Central memory CD4-positive, alpha-beta T cell (primary cell): ENCODE results near the gene IFI27L1.

Source experiments
- DNase-seq: peaks from one replicate; pipeline ENCODE4 v3.0.0; 2022
- total RNA-seq, 3 experiments: gene quantifications; one replicate each; lab custom pipeline; 2026; lab: John Stamatoyannopoulos, UW

The IFI27L1 gene
- total RNA-seq = 3.4 to 5.6 (median 3.5) reads per million in 3 experiments

GRCh38 chr14:94080621-94081385, at the start of gene IFI27L1, which contains the start of gene DDX24:
Gene IFI27L1 (plus strand): TSS chr14:94081310. CDS start chr14:94096938, 15,628 bp downstream.
Gene DDX24 (minus strand): TSS chr14:94081202. CDS start chr14:94079742, 1,460 bp downstream.
- peak; percentile 97 for DNase-seq

- no peak for DNase-seq
Measured at GRCh38 chr14:94031883-94032279, 49.2 kb upstream of the IFI27L1 start.

GRCh38 chr14:94034886-94035285, 46.2 kb upstream of the IFI27L1 start:
- DNase-seq = no peak

GRCh38 chr14:94036313-94037167, 44.6 kb upstream of the IFI27L1 start:
- peak; percentile 61 for DNase-seq

GRCh38 chr14:94037954-94038353, 43.2 kb upstream of the IFI27L1 start:
- DNase-seq = no peak

GRCh38 chr14:94038510-94038909, 42.6 kb upstream of the IFI27L1 start:
- DNase-seq = no peak

- no peak for DNase-seq
Measured at GRCh38 chr14:94038921-94039629, 42.0 kb upstream of the IFI27L1 start.

- no peak for DNase-seq
Measured at GRCh38 chr14:94040247-94040646, 40.9 kb upstream of the IFI27L1 start.

GRCh38 chr14:94040796-94041195, 40.3 kb upstream of the IFI27L1 start:
- no peak for DNase-seq

GRCh38 chr14:94041551-94042346, 39.4 kb upstream of the IFI27L1 start:
- no peak for DNase-seq

- DNase-seq = no peak
Measured at GRCh38 chr14:94042433-94043091, 38.5 kb upstream of the IFI27L1 start.

GRCh38 chr14:94043111-94043755, 37.9 kb upstream of the IFI27L1 start:
- no peak for DNase-seq

- no peak for DNase-seq
Measured at GRCh38 chr14:94043756-94044475, 37.2 kb upstream of the IFI27L1 start.

GRCh38 chr14:94044476-94045091, 36.5 kb upstream of the IFI27L1 start:
- no peak for DNase-seq

- DNase-seq = no peak
Measured at GRCh38 chr14:94045101-94045500, 36.0 kb upstream of the IFI27L1 start.

- no peak for DNase-seq
Measured at GRCh38 chr14:94045563-94046345, 35.4 kb upstream of the IFI27L1 start.

GRCh38 chr14:94046696-94047250, 34.3 kb upstream of the IFI27L1 start:
- no peak for DNase-seq

- no peak for DNase-seq
Measured at GRCh38 chr14:94047581-94047980, 33.5 kb upstream of the IFI27L1 start.
